Retinal pigment epithelial cell (primary cell): ENCODE measurements around the gene KEAP1.
"Not testable (repeated sequence)": the region's sequence is repeated elsewhere in the genome, so short reads cannot be mapped to it uniquely, and the experiment has no call there.

ENCODE experiments used
- DNase-seq: peaks from one replicate; pipeline ENCODE4 v3.0.0-alpha.2; 2010; ENCODE audit warnings: low read depth
- H3K4me3 ChIP-seq: 2 replicates; pipeline ENCODE4 v1.5.1; 2011; ENCODE audit warnings: mild to moderate bottlenecking, low read length, control low read depth, moderate library complexity
- TF ChIP-seq, protein P1 (sequence below): conservative IDR thresholded peaks from 2 replicates; pipeline ENCODE4 v1.5.1; 2011; ENCODE audit warnings: low read depth, low read length, control low read depth, inconsistent platforms

Gene KEAP1

DNA sequence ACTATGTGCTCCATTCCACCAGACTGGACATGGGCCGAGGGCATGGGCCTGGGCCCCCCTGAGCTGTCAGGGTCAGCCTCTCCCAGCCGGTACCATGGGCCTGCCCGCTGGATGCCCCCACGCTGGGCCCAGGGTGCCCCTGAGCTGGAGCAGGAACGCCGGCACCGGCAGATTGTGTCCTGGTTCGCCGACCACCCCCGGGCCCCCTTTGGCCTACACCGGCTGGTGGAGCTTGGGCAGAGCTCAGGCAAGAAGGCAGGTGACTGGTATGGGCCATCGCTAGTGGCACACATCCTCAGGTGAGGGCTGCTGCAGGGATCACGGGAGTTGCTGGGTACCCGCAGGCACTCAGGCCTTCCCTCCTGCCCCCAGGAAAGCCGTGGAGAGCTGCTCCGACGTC, 43.7 kb upstream of the KEAP1 start:
- TF ChIP-seq, protein P1, sequence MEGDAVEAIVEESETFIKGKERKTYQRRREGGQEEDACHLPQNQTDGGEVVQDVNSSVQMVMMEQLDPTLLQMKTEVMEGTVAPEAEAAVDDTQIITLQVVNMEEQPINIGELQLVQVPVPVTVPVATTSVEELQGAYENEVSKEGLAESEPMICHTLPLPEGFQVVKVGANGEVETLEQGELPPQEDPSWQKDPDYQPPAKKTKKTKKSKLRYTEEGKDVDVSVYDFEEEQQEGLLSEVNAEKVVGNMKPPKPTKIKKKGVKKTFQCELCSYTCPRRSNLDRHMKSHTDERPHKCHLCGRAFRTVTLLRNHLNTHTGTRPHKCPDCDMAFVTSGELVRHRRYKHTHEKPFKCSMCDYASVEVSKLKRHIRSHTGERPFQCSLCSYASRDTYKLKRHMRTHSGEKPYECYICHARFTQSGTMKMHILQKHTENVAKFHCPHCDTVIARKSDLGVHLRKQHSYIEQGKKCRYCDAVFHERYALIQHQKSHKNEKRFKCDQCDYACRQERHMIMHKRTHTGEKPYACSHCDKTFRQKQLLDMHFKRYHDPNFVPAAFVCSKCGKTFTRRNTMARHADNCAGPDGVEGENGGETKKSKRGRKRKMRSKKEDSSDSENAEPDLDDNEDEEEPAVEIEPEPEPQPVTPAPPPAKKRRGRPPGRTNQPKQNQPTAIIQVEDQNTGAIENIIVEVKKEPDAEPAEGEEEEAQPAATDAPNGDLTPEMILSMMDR = no peak
- no peak for DNase-seq
- no peak overlapping the region for H3K4me3 ChIP-seq

DNA sequence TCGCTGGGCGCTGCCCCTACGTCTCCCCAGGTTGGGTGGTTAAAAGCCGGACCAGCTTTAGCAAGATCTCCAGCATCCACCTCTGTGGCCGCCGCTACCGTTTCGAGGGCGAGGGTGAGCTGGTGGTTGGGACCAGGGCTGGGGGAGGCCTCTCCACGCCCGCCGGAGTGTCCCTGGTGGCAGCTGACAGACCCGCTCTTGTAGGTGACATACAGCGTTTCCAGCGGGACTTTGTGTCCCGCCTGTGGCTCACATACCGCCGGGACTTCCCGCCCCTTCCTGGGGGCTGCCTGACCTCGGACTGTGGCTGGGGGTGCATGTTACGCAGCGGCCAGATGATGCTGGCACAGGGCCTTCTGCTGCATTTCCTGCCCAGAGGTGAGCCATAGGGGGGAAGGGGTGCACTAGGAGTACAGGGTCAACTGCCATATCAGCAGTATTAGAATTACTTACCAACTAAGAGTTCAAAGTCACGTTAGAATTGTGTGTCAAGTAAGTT, 41.6 kb upstream of the KEAP1 start:
- peak overlapping the region; percentile 82 for H3K4me3 ChIP-seq
- no peak for DNase-seq
- TF ChIP-seq, protein P1 = no peak

DNA sequence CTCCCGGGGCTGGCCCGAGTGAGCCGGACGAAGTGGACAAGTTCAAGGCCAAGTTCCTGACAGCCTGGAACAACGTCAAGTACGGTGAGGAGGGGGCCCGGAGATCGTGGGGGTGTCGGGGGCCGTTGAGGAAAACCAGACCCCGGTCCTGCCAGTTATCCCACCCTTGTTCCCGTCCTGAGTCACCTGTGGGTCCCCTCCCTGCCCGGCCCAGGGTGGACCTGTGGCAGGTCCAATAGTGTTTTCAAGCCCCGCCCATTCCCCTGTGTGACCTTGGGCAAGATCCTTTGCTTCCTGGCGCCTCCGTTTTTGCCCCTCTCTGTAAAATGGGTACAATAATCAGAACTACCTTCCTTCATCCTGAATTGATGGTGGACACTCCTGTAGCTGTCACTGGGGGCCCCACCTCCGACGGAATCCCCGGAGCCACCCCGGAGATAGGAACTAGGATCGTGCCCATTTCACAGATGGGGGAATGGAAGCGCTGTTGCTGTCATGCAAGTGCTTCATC, 41.1 kb upstream of the KEAP1 start:
- TF ChIP-seq, protein P1 = no peak
- peak overlapping the region; percentile 82 for H3K4me3 ChIP-seq
- no peak for DNase-seq

DNA sequence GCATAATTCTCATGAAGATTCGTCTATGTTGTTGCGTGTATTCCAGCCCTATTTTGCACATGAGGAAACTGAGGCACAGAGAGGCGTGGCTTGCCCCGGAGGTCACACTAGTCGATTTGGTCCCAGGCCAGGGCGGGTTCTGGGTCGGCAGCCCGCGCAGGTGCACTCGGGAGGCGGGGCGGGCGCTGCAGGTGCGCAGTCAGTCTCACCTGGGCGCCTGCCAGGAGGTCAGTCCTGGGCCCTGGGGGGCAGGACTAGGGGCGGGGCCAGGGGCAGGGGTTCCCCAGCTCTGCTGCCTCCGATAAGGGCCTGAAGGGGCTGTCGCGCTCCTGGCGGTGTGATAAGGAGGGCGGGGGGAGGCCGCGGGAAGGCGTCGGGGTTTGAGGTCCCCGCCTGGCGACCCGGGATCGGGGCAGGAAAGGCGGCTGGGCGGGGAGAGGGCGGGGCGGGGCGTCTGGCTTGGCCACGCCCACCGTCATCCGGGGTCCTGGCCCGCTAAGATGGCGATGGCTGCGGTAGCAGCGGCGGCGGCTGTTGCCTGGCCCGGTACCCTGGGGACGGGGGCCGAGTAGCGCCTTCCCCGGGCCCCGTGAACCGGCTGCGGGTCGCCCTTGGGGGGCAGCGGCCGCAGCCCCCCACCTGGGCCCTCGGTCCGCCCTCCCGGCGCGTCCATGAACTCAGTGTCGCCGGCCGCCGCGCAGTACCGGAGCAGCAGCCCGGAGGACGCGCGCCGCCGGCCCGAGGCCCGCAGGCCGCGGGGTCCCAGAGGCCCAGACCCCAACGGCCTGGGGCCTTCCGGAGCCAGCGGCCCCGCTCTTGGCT, 40.5 kb upstream of the KEAP1 start, which contains the start of gene ATG4D:
ATG4D (plus strand) TSS at position 485 of the 822 bp plus-strand sequence; CDS start at position 672, 187 bp downstream.
- no peak for DNase-seq
- TF ChIP-seq, protein P1 = no peak
- H3K4me3 ChIP-seq = peak within 1 kb of the TSS; percentile 82

DNA sequence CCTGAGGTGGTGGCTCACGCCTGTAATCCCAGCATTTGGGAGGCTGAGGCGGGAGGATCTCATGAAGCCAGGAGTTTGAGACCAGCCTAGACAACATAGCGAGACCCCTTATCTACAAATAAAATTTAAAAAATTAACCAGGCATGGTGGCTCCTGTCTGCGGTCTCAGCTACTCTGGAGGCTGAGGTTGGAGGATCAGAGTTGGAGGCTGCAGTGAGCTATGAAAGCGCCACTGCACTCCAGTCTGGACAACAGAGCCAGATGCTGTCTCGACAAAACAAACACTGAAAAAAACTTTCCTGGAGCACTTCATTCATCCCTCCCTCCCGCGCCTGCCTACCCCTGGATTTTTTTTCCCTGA, 39.9 kb upstream of the KEAP1 start:
- TF ChIP-seq, protein P1 = no peak
- H3K4me3 ChIP-seq = peak overlapping the region; percentile 82
- no peak for DNase-seq

DNA sequence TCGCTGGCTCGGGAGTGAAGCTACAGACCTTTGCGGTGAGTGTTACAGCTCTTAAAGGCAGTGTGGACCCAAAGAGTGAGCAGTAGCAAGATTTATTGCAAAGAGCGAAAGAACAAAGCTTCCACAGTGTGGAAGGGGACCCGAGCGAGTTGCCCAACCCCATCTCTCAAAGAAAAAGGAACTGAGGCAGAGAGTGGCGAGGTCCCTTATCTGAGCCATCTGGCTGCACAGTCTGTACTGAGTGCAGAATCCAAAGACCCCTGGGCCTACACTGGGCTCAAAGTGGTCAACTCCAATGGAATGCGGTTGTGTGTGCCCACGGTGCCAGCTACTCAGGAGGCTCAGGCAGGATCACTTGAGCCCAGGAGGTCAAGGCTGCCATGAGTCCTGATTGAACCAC, 35.9 kb upstream of the KEAP1 start:
- DNase-seq, H3K4me3 ChIP-seq: not testable (repeated sequence)

DNA sequence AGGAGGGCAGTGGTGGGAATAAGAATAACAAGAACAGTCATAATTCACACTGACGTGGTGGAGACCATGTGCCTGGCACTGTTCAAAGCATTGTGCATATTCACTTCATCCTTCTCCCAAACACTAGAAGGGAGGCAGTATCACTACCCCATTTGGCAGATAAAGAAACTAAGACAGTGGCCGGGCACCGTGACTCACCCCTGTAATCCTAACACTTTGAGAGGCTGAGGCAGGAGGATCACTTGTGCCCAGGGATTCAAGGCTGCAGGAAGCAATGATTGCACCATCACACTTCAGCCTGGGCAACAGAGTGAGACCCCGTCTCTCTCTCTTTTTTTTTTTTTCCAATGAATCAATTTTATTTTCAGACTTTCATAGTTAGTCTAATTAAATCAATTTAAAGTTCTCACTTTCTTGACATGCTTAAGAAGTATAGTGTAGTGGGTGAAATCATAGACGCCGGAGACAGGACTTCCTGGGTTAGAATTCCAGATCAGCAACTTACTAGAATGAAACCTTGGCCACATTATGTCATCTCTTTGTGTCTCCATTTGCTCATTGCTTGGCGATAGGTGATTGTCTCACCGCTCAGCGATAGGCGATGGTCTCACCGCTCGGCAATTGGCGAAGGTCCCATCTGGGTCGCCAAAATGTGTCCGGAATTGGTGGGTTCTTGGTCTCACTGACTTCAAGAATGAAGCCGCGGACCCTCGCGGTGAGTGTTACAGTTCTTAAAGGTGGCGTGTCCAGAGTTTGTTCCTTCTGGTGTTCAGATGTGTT, 35.2 kb upstream of the KEAP1 start:
- TF ChIP-seq, protein P1 = no peak
- DNase-seq = no peak
- no peak overlapping the region for H3K4me3 ChIP-seq
